PC-3 (cell line): ENCODE measurements around the gene IPO9. TPM values are rescaled to one million over a fixed set of nuclear protein-coding genes. Genes with fewer than 3 reads are reported as not detected.

Source experiments
- ATAC-seq: fragments of 200-7000 bp; cut with Tn5 transposase; 2 replicates; pipeline ENCODE4 v1.9.1; 2020; ENCODE audit warnings: mild to moderate bottlenecking, moderate library complexity
- BruUV-seq: library from RNA; stranded (reverse); fragments of 400-500 nt; replicated peaks from 2 replicates; lab custom pipeline; 2021; lab: Mats Ljungman, UMichigan
- CTCF ChIA-PET: fragments of 300-600 bp; sonication (Branson Sonifier 250); formaldehyde crosslinking; loops from one replicate; lab custom pipeline; 2022; ENCODE audit warnings: antibody characterized with exemption; lab: Charles Lee
- POLR2A ChIA-PET: fragments of 300-600 bp; sonication (Branson Sonifier 250); formaldehyde crosslinking; loops from one replicate; lab custom pipeline; 2022; ENCODE audit warnings: antibody characterized with exemption; ENCODE audit not compliant: unreplicated experiment; lab: Charles Lee
- DNase-seq: peaks from one replicate; pipeline ENCODE4 v3.0.0-alpha.2; 2015
- H2AFZ ChIP-seq: fragments of 300-600 bp; sonication (generic); 2 replicates; pipeline ENCODE4 v1.6.0; 2016; ENCODE audit warnings: antibody characterized with exemption, low read length
- H3F3A ChIP-seq: fragments of 300-600 bp; sonication (generic); one replicate; pipeline ENCODE4 v1.6.0; 2017; ENCODE audit warnings: antibody characterized with exemption, low read length, control low read depth, mild to moderate bottlenecking; ENCODE audit not compliant: unreplicated experiment
- H3K27ac ChIP-seq: fragments of 300-600 bp; sonication (generic); 2 replicates; pipeline ENCODE4 v1.5.1; 2016; ENCODE audit warnings: mild to moderate bottlenecking, low read length
- H3K27me3 ChIP-seq: fragments of 300-600 bp; sonication (generic); 2 replicates; pipeline ENCODE4 v1.6.1; 2016; ENCODE audit warnings: low read length, mixed read lengths
- H3K36me3 ChIP-seq: fragments of 300-600 bp; sonication (generic); 2 replicates; pipeline ENCODE4 v1.6.1; 2016; ENCODE audit warnings: low read depth, mixed run types, low read length, mixed read lengths
- H3K4me1 ChIP-seq: fragments of 300-600 bp; sonication (generic); 2 replicates; pipeline ENCODE4 v1.5.1; 2016; ENCODE audit warnings: low read length; ENCODE audit not compliant: insufficient read depth
- H3K4me2 ChIP-seq: fragments of 300-600 bp; sonication (generic); 2 replicates; pipeline ENCODE4 v1.6.0; 2016; ENCODE audit warnings: low read length
- H3K4me3 ChIP-seq: fragments of 300-600 bp; sonication (generic); 2 replicates; pipeline ENCODE4 v1.5.1; 2016; ENCODE audit warnings: mild to moderate bottlenecking, low read length, mixed read lengths
- H3K79me2 ChIP-seq: fragments of 300-600 bp; sonication (generic); 2 replicates; pipeline ENCODE4 v1.6.1; 2017; ENCODE audit warnings: low read length, mixed read lengths
- H3K9ac ChIP-seq: fragments of 300-600 bp; sonication (generic); 2 replicates; pipeline ENCODE4 v1.6.0; 2016; ENCODE audit warnings: mild to moderate bottlenecking, low read length
- H3K9me2 ChIP-seq: fragments of 300-600 bp; sonication (generic); replicated peaks from 2 replicates; pipeline ENCODE4 v1.6.1; 2016; ENCODE audit warnings: mixed run types, low read length, mixed read lengths
- H3K9me3 ChIP-seq: fragments of 300-600 bp; sonication (generic); 2 replicates; pipeline ENCODE4 v1.6.1; 2016; ENCODE audit warnings: low read length, mixed read lengths
- H4K20me1 ChIP-seq: fragments of 300-600 bp; sonication (generic); 2 replicates; pipeline ENCODE4 v1.6.1; 2016; ENCODE audit warnings: low read length, mixed read lengths
- CTCF ChIP-seq: fragments of 300-600 bp; sonication (generic); conservative IDR thresholded peaks from 2 replicates; pipeline ENCODE4 v1.5.1; 2017; ENCODE audit warnings: antibody characterized with exemption, low read depth, mild to moderate bottlenecking, low read length
- EZH2 ChIP-seq: fragments of 300-600 bp; sonication (generic); IDR thresholded peaks from one replicate; pipeline ENCODE4 v1.6.1; 2017; ENCODE audit warnings: antibody characterized with exemption, mild to moderate bottlenecking, low read length; ENCODE audit not compliant: unreplicated experiment
- EZH2phosphoT487 ChIP-seq: fragments of 300-600 bp; sonication (generic); IDR thresholded peaks from 2 replicates; pipeline ENCODE4 v1.6.1; 2018; ENCODE audit warnings: mild to moderate bottlenecking, antibody characterized with exemption, low read length, borderline replicate concordance
- intact Hi-C: fragments of 100-400 bp; cut with micrococcal nuclease; formaldehyde crosslinking; loops from 2 replicates; pipeline ENCODE4 v1.9.0; 2023
- total RNA-seq: library from RNA; depleted of rRNA; stranded (reverse); fragments of >200 nt; gene quantifications from 2 replicates; pipeline ENCODE4 v1.2.3, GENCODE V29; 2014

Gene IPO9
- total RNA-seq, 1 experiment from 2014 or later, result 21.6 TPM

- no TSS peak for BruUV-seq
- no peaks in the 10 kb centered on the region for H3K27me3 ChIP-seq
- ChIA-PET CTCF (no interaction called here), POLR2A (no interaction called here)
- no peak overlapping the region for H3K27ac ChIP-seq
- H3K79me2 ChIP-seq, result no peaks in the 10 kb centered on the region
- no peaks in the 10 kb centered on the region for H3K36me3 ChIP-seq
- H3K4me1 ChIP-seq, result peaks cover 2% of the 10 kb centered on the region; the same call in 1 of the 2 replicates
- H4K20me1 ChIP-seq, result no peaks in the 10 kb centered on the region
- no peaks in the 10 kb centered on the region for H3K9me2 ChIP-seq
- no peaks in the 10 kb centered on the region for H3K9me3 ChIP-seq
- H3K9ac ChIP-seq, result no peak overlapping the region
- intact Hi-C loops, result no loop called here
- ATAC-seq (no peak), DNase-seq (no peak)
- no peak for TF ChIP-seq CTCF
- TF ChIP-seq EZH2, result no peak
- TF ChIP-seq EZH2phosphoT487, result no peak
- no peak overlapping the region for H3K4me3 ChIP-seq
- no peak overlapping the region for H2AFZ ChIP-seq
- H3F3A ChIP-seq, result no peaks in the 10 kb centered on the region
- no peak overlapping the region for H3K4me2 ChIP-seq
Observed at GRCh38 chr1:201902198-201902597, 73.2 kb downstream of the IPO9 start.

GRCh38 chr1:201903135-201903534 is 74.2 kb downstream of the IPO9 start:
- H3K27ac ChIP-seq, result no peak overlapping the region
- H3K4me3 ChIP-seq, result no peak overlapping the region
- BruUV-seq, result no TSS peak

More at GRCh38 chr1:201903135-201903534, 74.2 kb downstream of the IPO9 start:
- no peak overlapping the region for H3K9ac ChIP-seq
- H3K9me3 ChIP-seq, result no peaks in the 10 kb centered on the region
- no peak for DNase-seq
- H3K4me2 ChIP-seq, result no peak overlapping the region
- CTCF ChIA-PET, result no interaction called here
- no peaks in the 10 kb centered on the region for H3K79me2 ChIP-seq
- H3K4me1 ChIP-seq, result no peaks in the 10 kb centered on the region
- POLR2A ChIA-PET, result no interaction called here
- no peaks in the 10 kb centered on the region for H3K27me3 ChIP-seq
- no peaks in the 10 kb centered on the region for H3K36me3 ChIP-seq
- no peaks in the 10 kb centered on the region for H3F3A ChIP-seq
- no peak overlapping the region for H2AFZ ChIP-seq
- intact Hi-C loops, result no loop called here
- no peaks in the 10 kb centered on the region for H3K9me2 ChIP-seq
- H4K20me1 ChIP-seq, result no peaks in the 10 kb centered on the region
- no peak for ATAC-seq
- TF ChIP-seq CTCF (no peak), EZH2phosphoT487 (no peak), EZH2 (no peak)
